Ovary (tissue), 9 donors: ENCODE measurements around the gene PPP2R2B. TPM values are rescaled to one million over a fixed set of nuclear protein-coding genes. Genes with fewer than 3 reads are reported as not detected.

Source experiments
- DNase-seq, 5 donors: peaks; one replicate each; pipeline ENCODE4 v3.0.0-alpha.2; 2019 to 2020
- H3K27ac ChIP-seq, 2 donors: fragments of 200-600 bp; one replicate each; pipeline versions ENCODE4 v1.5.1 to v1.8.0; 2019 to 2022
- H3K27me3 ChIP-seq: fragments of 200-600 bp; one replicate; pipeline ENCODE4 v1.8.0; 2022
- H3K36me3 ChIP-seq: fragments of 200-600 bp; sonication (generic); one replicate; pipeline ENCODE4 v1.5.1; 2019
- H3K4me1 ChIP-seq: one replicate; pipeline ENCODE4 v1.8.1; 2013; ENCODE audit warnings: mild to moderate bottlenecking, moderate library complexity; ENCODE audit not compliant: insufficient read depth
- H3K4me3 ChIP-seq: fragments of 200-600 bp; sonication (generic); one replicate; pipeline ENCODE4 v1.5.1; 2017
- H3K9me3 ChIP-seq, 2 donors: fragments of 200-600 bp in 1 of 2; sonication (generic) in 1 of 2; one replicate each; pipeline versions ENCODE4 v1.5.1 to v1.8.1; 2013 to 2019; ENCODE audit warnings: mild to moderate bottlenecking in 1 of 2, moderate library complexity in 1 of 2
- CTCF ChIP-seq, 3 donors: fragments of 450-650 bp in 2 of 3; fragments of 200-600 bp in 1 of 3; IDR thresholded peaks; one replicate each; pipeline versions ENCODE4 v1.5.1 to v1.8.0; 2016 to 2022; ENCODE audit warnings: antibody characterized with exemption in 3 of 3, mild to moderate bottlenecking in 1 of 3
- EP300 ChIP-seq: sonication (generic); formaldehyde crosslinking; IDR thresholded peaks from one replicate; pipeline ENCODE4 v1.6.1; 2017; ENCODE audit warnings: antibody characterized with exemption
- POLR2A ChIP-seq: fragments of 450-650 bp; IDR thresholded peaks from one replicate; pipeline ENCODE4 v1.6.1; 2017; ENCODE audit warnings: antibody characterized with exemption, mild to moderate bottlenecking, moderate library complexity
- WGBS, 3 donors: extraction: QIAGEN DNeasy Blood & Tissue Kit in 1 of 3; methylation state at CpG; one replicate each; pipeline versions ENCODE4 v1.1.5 to v1.1.7; 2013 to 2017; 5-methylcytosine and 5-hydroxymethylcytosine counted together
- intact Hi-C, 4 donors: fragments of 100-400 bp; cut with DNase I; formaldehyde crosslinking; loops; one replicate each; pipeline versions ENCODE4 v1.11.0 to v1.15.1; 2022 to 2023
- polyA plus RNA-seq, 2 donors: library from polyadenylated mRNA; stranded (reverse); fragments of 200-250 nt in 1 of 2; fragments of 350-450 nt in 1 of 2; fragmentation: Illumina TruSeq in 1 of 2; extraction: RNeasy Lipid Tissue Mini Kit (QIAGEN cat#74804) in 1 of 2; gene quantifications; one replicate each; pipeline ENCODE4 v1.2.3, GENCODE V29; 2013 to 2014
- total RNA-seq, 7 donors: library from RNA; depleted of rRNA in 2 of 7; stranded (reverse); fragments of >200 nt in 2 of 7; fragmentation: NEBNext Ultra II Directional in 3 of 7; extraction: Animal tissue kit (Norgen Biotek cat#: 25700) in 3 of 7; gene quantifications; one replicate each; pipeline versions ENCODE4 v1.1.0 to v1.2.4, GENCODE V29; 2016 to 2023
- donor health status: DM: no; HTN: no; CAD: no; lungs with moderate emphysema.
- donor health status: DM: no; HTN: no; CAD: no.
- donor health status: Bipolar disorder and iron deficiency.
- donor health status: DM: yes; HTN: yes; CAD: no.
- donor health status: DM: no; HTN: no; CAD: no.
- donor health status: DM: yes; HTN: yes; CAD: no.

PPP2R2B gene
- total and polyA plus RNA-seq, 9 donors: 0.12 to 20.8 (median 1.2) TPM; not detected in 1

- Histone ChIP-seq H3K36me3 (no peaks in the 10 kb centered on the region), H3K9me3 (no peaks in the 10 kb centered on the region), H3K4me3 (no peak overlapping the region), H3K27ac (no peak overlapping the region), H3K4me1 (no peaks in the 10 kb centered on the region), H3K27me3 (no peaks in the 10 kb centered on the region)
- intact Hi-C loops: no loop called here
- TF ChIP-seq EP300 (no peak), CTCF (IDR thresholded peaks at IDR 0.05) (no peak), POLR2A (no peak)
- WGBS, 3 donors: 17 to 29% (median 24%) methylated on average over 5 of the region's 5 CpGs
- no peak for DNase-seq
These were observed 28.8 kb downstream of the PPP2R2B start for GRCh38 chr5:146849694-146850303.

- Histone ChIP-seq H3K4me3 (no peak overlapping the region), H3K36me3 (no peaks in the 10 kb centered on the region), H3K4me1 (no peaks in the 10 kb centered on the region), H3K27ac (no peak overlapping the region), H3K27me3 (no peaks in the 10 kb centered on the region), H3K9me3 (no peaks in the 10 kb centered on the region)
- no peak for TF ChIP-seq EP300
- TF ChIP-seq CTCF (IDR thresholded peaks at IDR 0.05): no peak
- no peak for TF ChIP-seq POLR2A
- intact Hi-C loops: no loop called here
- no peak for DNase-seq
- WGBS, 3 donors: 81 to 83% (median 82%) methylated on average over 1 of the region's 1 CpG
These were observed 30.4 kb downstream of the PPP2R2B start for GRCh38 chr5:146848133-146848532.

GRCh38 chr5:146840016-146840415 lies 38.5 kb downstream of the PPP2R2B start:
- WGBS, 3 donors: 41 to 58% (median 47%) methylated on average over 2 of the region's 2 CpGs
- Histone ChIP-seq H3K4me1 (no peaks in the 10 kb centered on the region), H3K27ac (no peak overlapping the region), H3K4me3 (no peak overlapping the region), H3K27me3 (no peaks in the 10 kb centered on the region), H3K36me3 (no peaks in the 10 kb centered on the region), H3K9me3 (no peaks in the 10 kb centered on the region)
- intact Hi-C loops: no loop called here
- DNase-seq: no peak
- TF ChIP-seq POLR2A (no peak), CTCF (IDR thresholded peaks at IDR 0.05) (no peak), EP300 (no peak)

GRCh38 chr5:146836226-146836842 lies 42.2 kb downstream of the PPP2R2B start:
- H3K4me1 ChIP-seq: no peaks in the 10 kb centered on the region
- H3K4me3 ChIP-seq: no peak overlapping the region
- intact Hi-C loops: no loop called here
- 52 to 67% (median 60%) methylated on average over 3 of the region's 3 CpGs for WGBS, 3 donors
- H3K9me3 ChIP-seq: no peaks in the 10 kb centered on the region
- no peaks in the 10 kb centered on the region for H3K27me3 ChIP-seq
- DNase-seq: no peak
- no peaks in the 10 kb centered on the region for H3K36me3 ChIP-seq
- TF ChIP-seq EP300 (no peak), POLR2A (no peak), CTCF (IDR thresholded peaks at IDR 0.05) (no peak)
- no peak overlapping the region for H3K27ac ChIP-seq
